NCI-H82 treated with DMSO at 0.1 percent for 48 hours (cell line): Measurements from ENCODE around the gene CPLX3.

Experiments
- DNase-seq: peaks from one replicate; lab custom pipeline; 2025; ENCODE audit not compliant: unreplicated experiment; lab: John Stamatoyannopoulos, UW

The CPLX3 gene

GRCh38 chr15:74802290-74802689, 24.1 kb upstream of the CPLX3 start:
- DNase-seq: no peak

- no peak for DNase-seq
These were observed 23.5 kb upstream of the CPLX3 start for GRCh38 chr15:74802862-74803447.

GRCh38 chr15:74804935-74805334, 21.5 kb upstream of the CPLX3 start:
- no peak for DNase-seq

- DNase-seq: no peak
These were observed 19.1 kb upstream of the CPLX3 start for GRCh38 chr15:74807282-74807681.

- no peak for DNase-seq
These were observed 18.2 kb upstream of the CPLX3 start for GRCh38 chr15:74808078-74808839.

GRCh38 chr15:74808840-74809229, 17.6 kb upstream of the CPLX3 start:
- DNase-seq: no peak

GRCh38 chr15:74809242-74809641, 17.2 kb upstream of the CPLX3 start:
- DNase-seq: peak; percentile 33

- no peak for DNase-seq
These were observed 16.5 kb upstream of the CPLX3 start for GRCh38 chr15:74809956-74810355.

GRCh38 chr15:74812533-74812932, 13.9 kb upstream of the CPLX3 start, which contains the start of gene LMAN1L:
LMAN1L (plus strand) TSS chr15:74812835; CDS start chr15:74812855, 20 bp downstream.
- DNase-seq: no peak

- DNase-seq: no peak
These were observed 11.1 kb upstream of the CPLX3 start for GRCh38 chr15:74815121-74815934.

GRCh38 chr15:74815961-74816360, 10.5 kb upstream of the CPLX3 start:
- no peak for DNase-seq

- DNase-seq: no peak
These were observed 9.6 kb upstream of the CPLX3 start for GRCh38 chr15:74816624-74817369.

- DNase-seq: no peak
These were observed 9.1 kb upstream of the CPLX3 start for GRCh38 chr15:74817370-74817737.

- DNase-seq: no peak
These were observed 6.4 kb upstream of the CPLX3 start for GRCh38 chr15:74820056-74820455.

- peak; percentile 65 for DNase-seq
These were observed 5.2 kb upstream of the CPLX3 start for GRCh38 chr15:74821091-74821789.

GRCh38 chr15:74821790-74822158, 4.7 kb upstream of the CPLX3 start:
- DNase-seq: no peak

GRCh38 chr15:74822233-74822632, 4.2 kb upstream of the CPLX3 start:
- DNase-seq: no peak

GRCh38 chr15:74823324-74823723, 3.1 kb upstream of the CPLX3 start:
- DNase-seq: no peak

GRCh38 chr15:74824976-74825375, 1.5 kb upstream of the CPLX3 start:
- DNase-seq: no peak

GRCh38 chr15:74825866-74826265, 561 bp upstream of the CPLX3 start:
- no peak for DNase-seq

GRCh38 chr15:74826921-74827320, 494 bp downstream of the CPLX3 start:
- DNase-seq: peak; percentile 85
